ACHN (cell line): Measurements from ENCODE around the gene DDB1.
A peak's percentile ranks its signal among the peaks of the same experiment; 100 is the strongest.

Experiments used
- DNase-seq: peaks from one replicate; pipeline ENCODE4 v3.0.0-alpha.2; 2015
- in situ Hi-C: cut with HindIII; loops from 2 replicates; pipeline ENCODE4 v1.10.0; 2017; ENCODE audit warnings: low sequenced_read_pairs, low pct_ligation_motif_present, low pct_unique_long_range_greater_than_20kb

Gene DDB1

DNA sequence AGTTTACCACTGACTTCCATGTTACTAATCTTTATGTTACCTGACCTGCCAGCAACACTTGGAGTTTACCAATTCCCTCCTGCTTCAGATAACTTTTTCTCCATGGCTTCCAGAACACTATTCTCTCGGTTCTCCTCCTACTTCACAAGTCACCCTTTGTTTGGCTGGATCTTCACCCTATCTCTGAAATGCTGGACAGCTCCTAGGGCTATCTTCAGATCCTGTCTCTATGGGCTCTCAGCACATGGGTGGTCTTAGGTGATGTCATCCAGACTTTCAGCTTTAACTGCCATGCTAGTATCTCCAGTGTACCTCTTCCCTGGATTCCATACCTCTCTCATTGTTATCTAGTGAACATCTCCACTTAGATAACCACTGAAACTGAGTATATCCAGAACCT is 25.6 kb downstream of the DDB1 start:
- no peak for DNase-seq
- in situ Hi-C loops: no loop called here

DNA sequence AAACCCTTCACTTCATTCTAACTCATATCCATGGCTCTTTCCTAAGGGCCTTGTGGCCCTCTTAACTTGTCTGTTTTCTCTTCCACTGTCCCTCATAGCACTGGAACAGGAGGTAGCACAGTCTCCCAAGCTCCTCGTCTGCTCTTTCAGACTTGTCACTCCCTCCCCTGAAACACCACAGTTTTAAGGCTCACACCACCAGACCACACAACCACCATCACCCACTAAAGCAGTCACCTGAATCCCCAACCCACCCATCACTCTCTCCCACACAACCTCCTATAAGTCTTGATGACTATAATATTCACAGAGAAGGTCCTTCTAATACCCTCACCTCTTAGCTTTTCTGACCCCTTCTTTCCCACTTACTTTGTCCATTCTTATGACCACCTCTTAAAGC is 26.7 kb downstream of the DDB1 start:
- no peak for DNase-seq
- in situ Hi-C loops: no loop called here

DNA sequence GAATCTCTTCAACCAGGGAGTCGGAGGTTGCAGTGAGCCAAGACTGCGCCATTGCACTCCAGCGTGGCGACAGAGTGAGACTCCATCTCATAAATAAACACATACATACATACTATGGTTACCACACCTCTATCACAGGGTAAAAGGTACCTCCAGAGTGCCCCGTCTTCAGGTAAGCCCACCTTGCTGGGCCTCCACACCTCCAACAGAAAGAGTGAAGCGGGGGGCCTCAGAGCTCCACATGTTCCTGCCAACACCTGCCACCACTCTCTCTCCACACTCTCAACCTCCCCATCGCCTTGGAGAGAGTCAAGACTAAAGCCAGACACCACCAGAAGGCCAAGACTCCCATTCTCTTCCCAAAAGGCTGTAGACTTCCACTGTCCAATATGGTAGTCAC is 27.5 kb downstream of the DDB1 start:
- in situ Hi-C loops: no loop called here

DNA sequence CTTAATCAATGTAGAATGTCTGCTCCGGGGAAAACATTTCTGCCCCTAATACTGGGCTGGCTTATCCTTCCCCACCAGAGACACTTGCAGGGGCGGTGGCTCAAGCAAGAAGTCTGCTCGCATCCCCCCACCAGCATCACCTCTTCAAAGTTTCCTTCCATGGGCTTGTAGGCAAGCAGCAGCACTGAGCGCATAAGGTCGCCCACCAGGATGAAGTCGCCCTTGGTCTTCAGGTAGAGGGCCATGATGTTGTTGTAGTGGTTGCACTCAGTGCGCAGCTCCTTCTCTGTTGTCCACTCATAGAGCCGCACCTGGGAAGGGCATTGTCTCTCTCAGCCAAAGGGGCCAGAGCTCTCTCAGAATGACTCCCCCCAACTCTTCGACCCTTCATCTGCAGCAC is 29.2 kb downstream of the DDB1 start:
- DNase-seq: no peak
- in situ Hi-C loops: no loop called here

More for the DNA sequence above, 27.5 kb downstream of the DDB1 start:
- no peak for DNase-seq

DNA sequence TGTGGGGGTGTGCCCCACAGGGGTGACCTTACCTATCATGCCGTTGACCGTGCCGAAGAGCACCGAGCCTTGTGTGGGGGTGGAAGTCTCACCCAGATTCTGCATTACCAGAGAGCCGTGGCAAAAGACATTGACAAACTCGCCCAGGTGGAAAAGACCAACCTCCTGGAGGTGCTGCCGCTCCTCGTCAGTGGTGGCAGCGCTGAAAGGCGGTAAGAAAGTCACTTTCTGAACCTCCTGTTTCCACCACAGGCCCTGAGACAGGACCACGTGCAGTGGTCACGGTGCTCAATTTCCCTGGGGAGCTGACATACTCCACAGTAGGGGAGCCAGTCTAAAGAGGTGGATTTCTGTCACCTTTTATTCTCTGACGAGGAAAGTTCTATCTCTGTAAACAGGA is 30.4 kb downstream of the DDB1 start:
- in situ Hi-C loops: no loop called here
- no peak for DNase-seq

DNA sequence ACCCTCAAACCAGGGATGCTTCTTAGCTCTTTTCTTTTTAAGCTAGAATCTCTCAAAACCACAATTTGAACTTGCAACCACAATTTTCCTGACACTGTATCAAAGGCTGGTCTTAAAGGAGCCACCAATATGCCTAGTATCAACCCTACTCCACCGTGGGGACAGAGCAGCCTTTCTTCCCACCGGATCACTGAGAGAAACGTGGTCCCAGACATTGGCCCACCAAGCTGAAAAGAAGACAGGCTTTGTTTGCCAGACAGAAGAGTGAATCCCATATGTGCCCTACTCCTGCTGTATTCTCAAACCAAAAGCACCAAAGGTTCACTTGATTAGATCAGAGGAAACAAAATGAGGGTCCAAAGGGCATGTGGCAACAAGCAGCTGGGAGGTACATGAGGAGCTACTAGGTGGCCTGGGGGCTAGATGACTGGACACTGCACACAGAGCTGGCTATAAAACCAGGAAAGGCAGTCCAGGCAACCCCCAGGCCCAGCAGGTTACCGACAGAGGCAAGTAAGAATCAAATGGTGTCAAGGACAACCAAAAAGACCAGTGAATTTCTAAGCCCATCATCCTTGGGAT is 34.2 kb downstream of the DDB1 start:
- in situ Hi-C loops: no loop called here
- DNase-seq: no peak

DNA sequence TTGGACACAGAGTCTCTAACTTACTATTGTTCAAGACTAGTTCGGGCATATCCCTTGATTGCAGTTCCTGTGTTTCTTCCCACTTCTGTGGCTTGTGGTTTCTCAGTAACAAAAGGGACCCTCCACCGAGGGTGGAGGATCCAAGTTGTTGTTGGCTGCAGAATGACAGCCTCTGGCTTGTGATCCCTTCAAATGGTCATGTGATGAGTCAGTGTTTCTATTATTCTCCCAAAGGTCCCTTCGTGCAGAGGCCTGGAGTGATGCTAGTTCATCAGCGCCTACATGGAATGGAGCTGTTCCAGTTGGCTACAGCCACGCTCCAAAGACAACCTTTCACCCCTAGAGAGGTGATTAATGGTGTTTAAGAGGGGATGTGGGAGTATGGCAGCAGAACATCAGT is 35.2 kb downstream of the DDB1 start:
- peak; percentile 50 for DNase-seq
- in situ Hi-C loops: no loop called here

DNA sequence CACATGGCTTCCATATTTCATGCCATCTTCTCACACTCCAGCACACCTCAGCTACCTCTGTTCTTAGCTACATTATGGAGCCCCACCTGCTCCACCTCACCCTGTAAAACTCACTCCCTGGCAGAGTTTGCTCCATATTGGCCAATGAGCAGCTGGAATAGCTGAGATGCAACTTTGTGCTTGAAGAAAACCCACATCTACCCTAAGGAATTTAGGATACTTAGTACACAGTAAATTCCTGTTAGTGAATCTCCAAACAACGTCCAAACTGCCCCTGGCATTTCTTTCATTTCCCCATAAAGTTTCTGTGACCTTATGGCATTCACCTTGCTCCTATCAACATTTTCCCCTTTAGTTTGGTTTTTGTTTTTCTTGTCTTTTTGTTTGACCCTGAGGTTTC is 35.6 kb downstream of the DDB1 start:
- in situ Hi-C loops: no loop called here
- no peak for DNase-seq

DNA sequence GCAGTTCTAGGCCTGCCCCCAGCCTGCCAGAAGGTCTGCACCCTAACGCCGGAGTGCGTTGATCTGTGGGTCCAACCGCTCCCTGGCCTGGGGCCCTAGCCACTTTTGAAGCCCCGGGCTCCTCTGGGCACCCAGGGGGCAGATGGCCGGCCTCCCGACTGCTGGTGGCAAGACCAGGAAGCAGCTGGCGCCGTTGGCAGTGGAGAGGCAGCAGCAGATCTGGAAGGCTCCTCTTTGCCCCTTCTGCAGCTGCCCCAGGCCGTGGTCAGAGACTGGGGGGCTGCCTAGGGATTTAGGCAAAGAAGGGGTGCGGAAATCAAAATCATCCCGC is 37.3 kb downstream of the DDB1 start:
- DNase-seq: no peak
- in situ Hi-C loops: no loop called here

DNA sequence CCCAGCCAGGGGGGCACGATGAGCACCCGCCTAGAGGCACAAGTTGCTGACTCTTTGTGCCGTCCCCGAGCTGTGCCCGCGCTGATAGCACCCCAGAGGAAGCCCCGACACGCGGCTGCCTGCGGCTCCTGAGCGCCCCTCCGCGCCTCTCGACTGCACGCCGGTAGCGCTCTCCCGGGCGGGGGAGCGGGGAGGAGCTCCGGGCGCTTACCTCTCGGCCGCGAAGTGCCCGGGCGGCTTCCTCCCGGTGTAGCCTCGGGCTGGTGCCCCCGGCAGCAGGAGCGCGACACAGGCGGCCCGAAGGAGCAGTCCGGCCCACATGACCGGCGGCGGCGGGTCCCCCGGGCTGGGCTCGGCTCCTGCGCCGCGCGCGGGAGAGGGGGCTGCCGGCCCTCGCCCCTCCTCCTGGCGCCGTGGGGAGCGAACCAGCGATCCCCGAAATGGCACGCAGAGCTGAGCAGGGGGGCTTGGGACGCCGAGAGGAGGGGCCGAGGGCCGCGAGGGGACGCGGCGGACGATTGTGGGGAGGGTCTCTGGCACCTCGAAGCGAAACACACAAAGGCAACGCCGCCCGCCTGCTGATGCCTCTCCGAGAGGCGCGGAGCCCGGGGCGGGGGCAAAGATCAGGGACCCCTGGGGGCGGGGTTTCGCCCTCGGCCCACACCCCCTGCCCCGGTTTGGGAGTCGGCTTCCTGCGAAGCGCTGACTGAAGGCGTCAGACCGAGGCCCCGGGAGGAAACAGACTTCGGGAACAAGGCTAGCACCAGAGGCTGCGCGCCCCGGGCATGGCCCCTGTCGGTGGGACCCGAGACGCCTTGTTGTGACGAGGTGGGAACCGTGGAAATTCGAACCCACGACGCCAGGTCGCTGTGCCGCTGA is 37.9 kb downstream of the DDB1 start, which contains the start of gene VWCE:
Gene VWCE, minus strand, starts transcription at position 600 of the 879 bp plus-strand sequence. Its CDS starts 279 bp downstream, at position 321.
- peak; percentile 69 for DNase-seq
- in situ Hi-C loops: no loop called here

DNA sequence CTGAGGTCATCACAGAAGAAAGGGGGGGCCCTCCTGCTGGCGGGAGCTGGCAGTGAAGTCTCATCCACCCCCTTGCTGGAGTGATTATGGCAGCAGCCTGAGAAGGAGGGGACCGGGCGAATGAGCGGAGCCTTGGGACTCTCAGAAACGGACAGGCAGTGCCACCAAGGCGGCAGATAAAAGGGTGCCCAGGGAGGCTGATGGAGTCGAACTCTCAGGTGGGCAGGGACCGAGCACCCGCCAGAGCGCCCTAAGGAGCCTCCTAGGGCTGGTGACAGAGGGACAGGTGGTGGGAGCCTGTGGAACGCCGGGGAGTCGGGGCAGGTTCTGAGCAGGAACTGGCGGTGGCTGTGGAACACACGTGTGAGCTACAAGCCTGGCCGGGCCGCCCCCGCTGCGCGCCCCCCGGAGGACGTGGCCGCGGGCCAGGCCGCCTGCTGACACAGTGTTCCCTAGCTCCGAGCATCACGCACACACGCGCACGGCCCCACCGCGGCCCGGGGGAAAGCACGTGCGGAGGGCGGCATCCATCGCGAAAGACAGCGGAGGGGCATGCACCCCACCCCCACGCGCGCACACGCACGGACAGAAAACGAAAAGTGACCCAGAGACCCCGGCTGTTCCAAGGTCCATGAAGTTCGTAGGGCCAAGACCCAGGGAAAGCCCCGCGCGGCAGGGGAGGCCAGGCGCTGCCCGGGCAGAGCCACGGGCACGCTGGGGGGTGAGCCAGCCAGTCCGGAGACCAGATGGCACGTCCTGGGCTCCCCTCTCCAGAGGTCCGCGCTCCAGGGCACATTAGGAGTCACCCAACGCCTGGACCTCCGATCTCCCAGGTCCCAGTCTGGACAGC is 38.8 kb downstream of the DDB1 start:
- peak; percentile 17 for DNase-seq
- in situ Hi-C loops: no loop called here

DNA sequence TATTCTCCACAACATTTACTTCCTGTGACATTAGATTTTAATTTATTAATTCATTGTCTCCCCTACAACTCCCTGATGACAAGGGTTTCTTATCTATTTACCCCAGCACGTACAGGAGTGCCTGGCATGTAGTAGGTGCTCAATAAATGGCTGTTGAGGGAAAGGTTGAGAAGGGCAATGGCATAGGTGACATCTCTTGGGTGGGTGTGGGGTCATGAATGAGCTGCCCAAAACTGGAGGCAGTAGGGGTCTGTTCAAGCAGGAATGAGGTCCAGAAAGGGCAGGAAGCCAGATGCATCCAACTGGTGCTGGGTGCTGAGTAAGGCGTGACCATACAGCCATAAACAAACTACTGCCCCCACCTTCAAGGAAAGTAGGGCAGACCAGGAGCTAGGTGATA is 40.5 kb downstream of the DDB1 start:
- in situ Hi-C loops: no loop called here
- DNase-seq: no peak

DNA sequence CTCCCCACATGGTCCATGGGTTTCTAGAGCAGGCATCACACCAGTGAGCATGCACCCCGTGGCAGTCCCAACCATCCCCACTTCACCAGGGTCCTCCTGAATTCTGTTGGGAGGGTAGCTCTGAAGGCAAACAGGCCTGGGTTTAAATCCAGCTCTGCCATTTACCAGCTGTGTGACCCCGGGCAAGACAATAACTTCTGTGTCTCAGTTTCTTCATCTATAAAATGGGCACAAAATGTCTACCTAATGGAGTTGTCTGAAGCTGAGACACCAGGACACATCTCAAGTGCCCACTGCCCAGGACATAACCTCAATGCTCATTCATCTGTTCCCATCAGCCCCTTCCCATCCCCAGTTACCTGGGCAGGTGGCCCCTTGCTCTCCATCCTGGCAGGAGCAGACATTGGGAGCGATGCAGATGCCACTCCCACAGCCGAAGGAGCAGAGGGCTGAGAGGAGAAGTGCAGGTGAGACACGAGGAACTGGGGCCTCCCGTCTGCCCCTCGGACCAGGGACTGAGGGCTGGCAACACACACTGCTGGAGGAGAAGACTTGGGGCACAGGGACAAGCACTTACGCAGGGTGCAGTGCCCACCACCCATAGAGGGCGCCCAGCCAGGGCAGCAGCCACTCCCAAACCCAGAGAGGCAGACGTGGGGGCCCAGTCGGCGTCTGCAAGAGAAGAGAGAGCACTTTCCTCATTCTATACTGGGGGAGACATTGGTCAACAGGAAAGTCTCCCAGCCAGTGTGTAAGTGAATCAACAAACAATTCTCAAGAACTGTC is 41.8 kb downstream of the DDB1 start:
- in situ Hi-C loops: no loop called here
- DNase-seq: no peak

DNA sequence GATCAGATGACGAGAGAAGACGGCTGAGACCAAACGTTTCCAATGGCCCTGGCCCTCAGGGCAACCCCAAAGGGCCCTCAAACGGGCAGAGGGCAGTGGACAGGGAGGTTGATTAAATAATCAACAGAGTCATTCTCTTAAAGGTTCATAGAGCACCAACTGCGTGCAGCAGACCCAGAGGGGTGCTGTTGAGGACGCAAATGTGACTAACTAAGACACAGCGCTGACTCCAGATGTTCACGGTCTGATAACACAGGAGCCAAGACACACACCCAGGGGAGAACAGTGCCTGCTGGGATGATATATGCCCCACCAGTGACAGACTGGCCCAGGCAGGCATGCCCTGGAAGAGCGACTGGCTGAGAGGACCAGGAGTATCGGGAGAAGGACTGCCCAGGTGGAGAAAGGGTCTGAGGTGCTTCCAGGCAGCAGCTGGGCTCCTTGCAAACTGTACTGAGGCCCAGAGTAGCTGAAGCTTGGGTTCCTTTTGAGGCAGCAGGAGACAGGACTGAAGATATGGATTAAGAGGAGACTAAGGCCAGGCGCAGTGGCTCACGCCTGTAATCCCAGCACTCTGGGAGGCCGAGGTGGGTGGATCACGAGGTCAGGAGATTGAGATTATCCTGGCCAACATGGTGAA is 45.4 kb downstream of the DDB1 start:
- in situ Hi-C loops: no loop called here
- no peak for DNase-seq

DNA sequence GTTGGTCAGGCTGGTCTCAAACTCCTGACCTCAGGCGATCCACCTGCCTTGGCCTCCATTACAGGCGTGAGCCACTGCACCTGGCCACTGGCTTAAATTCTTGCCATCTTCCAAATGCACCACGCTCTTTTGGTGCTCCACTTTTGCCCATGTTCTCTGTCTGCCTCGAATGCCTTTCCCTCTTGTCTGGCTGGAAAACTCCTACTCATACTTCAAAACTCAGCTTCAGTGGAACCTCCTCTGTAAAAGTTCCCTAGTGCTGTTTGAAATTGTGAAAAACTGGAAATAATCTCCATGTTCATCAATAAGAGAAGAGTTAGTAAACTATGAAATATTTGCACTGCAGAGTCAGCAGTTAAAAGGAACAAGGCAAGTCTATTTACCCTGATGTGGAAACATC is 49.3 kb downstream of the DDB1 start:
- DNase-seq: no peak
- in situ Hi-C loops: no loop called here

DNA sequence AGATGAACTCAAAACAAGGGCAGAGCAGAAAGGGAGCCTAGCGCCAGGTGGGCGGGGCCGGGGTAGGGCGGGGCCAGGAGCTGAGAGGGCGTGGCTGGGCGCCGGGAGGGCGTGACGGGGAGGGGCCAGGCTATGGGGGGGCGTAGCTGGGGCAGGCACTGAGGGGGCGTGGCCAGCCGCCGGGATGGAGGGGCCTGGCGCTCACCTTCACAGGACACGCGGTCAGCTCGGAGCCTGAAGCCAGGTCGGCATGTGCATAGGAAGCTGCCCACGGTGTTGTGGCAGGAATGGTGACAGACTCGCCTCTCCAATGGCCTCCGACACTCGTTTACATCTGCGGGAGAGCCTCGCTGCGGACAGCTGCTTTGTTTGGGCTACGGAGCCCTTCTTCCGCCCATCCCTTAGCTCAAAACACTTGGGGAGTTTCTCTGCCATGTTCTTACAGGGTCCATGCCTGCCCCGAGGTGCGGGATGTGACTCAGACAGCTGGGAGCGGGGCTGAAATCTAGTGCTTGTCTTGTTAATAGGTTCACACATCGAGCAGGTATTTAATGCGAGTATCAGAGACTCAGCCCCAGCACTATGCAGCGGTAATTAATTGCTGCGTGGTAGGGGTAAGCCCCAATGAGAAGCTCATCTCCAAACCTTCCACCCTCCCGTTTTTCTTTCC is 51.2 kb downstream of the DDB1 start:
- in situ Hi-C loops: no loop called here
- no peak for DNase-seq

DNA sequence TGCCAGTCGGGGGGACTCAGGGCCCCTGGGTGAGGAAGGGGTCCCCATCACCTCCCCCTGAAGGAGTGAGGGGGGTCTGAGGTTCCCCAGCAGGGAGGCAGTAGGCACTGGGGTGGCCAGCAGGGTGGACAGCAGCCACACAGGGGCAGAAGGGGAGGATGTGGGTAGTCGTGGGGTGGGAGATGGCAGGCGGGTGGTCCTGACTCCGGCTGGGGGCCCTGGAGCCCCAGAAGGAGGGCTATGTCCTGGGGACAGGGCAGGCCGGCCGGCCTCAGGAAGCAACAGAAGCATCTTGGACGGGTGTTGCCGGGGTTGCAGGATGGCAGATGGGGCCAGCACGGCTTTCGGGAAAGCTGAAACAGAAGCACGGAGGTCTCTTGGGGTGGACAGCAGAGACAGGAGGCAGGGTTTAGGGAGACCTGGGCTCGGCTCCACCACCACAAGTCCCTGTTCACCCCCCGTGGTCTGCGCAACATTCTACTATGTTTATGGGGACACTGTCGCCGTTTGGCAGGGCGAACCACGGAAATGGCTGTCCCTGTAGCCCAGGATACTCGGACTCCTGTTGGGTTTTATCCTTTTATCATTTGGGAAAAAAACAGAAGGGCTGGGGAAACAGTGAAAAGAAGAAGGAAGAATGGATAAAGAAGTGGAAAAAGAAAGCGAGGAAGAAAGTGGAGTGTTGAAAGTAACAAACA is 51.9 kb downstream of the DDB1 start:
- DNase-seq: no peak
- in situ Hi-C loops: no loop called here
